Fibroblast of skin of abdomen (primary cell): Measurements from ENCODE around the gene CT47C1. TPM values are rescaled to one million over a fixed set of nuclear protein-coding genes. Genes with fewer than 3 reads are reported as not detected.
"Not testable (repeated sequence)": the region's sequence is repeated elsewhere in the genome, so short reads cannot be mapped to it uniquely, and the experiment has no call there.

ENCODE experiments used
- DNase-seq: peaks from one replicate; pipeline ENCODE4 v3.0.0-alpha.2; 2013
- polyA plus RNA-seq, 2 experiments: library from polyadenylated mRNA; unstranded; fragments of 120-200 nt; gene quantifications; one replicate each; pipeline ENCODE4 v1.2.1, GENCODE V29; 2013; ENCODE audit not compliant: insufficient read length in 2 of 2

CT47C1 gene
- polyA plus RNA-seq (2013, experiment 1 of 2; ENCODE audit: insufficient read length) = not detected
- polyA plus RNA-seq (2013, experiment 2 of 2; ENCODE audit: insufficient read length) = not detected

DNA sequence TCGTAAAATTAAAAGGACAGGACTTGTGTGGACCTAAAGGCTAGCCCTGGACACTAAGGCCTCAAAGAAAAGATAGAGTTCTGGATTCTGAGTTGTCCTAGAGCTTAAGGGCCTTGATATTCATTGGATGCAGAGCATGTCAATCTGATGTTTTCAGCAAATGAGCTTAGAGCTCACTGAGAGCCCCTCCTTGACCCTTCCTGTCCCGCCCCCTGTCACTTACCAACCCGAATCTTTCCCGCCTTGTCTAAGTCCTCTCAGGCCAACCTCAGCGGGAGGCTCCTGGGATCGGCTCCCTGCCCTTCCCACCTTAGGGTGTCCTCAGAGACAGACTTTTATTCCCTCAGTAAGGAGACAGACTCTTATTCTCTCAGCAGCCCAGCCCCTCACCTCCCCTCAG lies at the start of gene CT47C1:
Gene CT47C1 (plus strand): TSS at position 250 of the 400 bp plus-strand sequence. CDS start 233 bp downstream, outside the sequence.
- no peak for DNase-seq

DNA sequence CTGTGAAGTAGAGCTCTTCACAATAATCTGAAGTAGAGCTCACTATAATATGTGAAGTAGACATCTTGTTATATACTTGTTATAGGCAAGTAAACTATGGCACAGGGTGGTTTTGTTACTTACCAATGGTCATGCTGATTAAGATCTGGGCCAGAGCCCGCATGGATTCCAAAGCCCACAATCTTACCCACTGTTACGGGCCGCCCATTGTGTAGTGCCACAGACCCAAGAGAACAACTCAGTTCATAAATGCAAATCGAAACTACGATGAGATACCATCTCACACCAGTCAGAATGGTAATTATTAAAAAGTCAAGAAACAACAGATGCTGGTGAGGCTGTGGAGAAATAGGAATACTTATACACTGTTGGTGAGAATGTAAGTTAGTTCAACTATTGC lies 46.9 kb upstream of the CT47C1 start:
- no peak for DNase-seq

DNA sequence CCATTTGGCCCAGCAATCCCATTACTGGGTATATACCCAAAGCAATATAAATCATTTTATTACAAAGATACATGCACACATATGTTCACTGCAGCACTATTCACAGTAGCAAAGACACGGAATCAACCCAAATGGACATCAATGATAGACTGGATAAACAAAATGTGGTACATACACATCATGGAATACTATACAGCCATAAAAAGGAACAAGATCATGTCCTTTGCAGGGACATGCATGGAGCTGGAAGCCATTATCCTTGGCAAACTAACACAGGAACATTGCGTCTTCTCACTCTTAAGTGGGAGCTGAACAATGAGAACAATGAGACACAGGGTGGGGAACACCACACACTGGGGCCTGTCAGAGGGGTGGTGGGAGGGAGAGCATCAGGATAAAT lies 46.4 kb upstream of the CT47C1 start:
- DNase-seq = not testable (repeated sequence)

DNA sequence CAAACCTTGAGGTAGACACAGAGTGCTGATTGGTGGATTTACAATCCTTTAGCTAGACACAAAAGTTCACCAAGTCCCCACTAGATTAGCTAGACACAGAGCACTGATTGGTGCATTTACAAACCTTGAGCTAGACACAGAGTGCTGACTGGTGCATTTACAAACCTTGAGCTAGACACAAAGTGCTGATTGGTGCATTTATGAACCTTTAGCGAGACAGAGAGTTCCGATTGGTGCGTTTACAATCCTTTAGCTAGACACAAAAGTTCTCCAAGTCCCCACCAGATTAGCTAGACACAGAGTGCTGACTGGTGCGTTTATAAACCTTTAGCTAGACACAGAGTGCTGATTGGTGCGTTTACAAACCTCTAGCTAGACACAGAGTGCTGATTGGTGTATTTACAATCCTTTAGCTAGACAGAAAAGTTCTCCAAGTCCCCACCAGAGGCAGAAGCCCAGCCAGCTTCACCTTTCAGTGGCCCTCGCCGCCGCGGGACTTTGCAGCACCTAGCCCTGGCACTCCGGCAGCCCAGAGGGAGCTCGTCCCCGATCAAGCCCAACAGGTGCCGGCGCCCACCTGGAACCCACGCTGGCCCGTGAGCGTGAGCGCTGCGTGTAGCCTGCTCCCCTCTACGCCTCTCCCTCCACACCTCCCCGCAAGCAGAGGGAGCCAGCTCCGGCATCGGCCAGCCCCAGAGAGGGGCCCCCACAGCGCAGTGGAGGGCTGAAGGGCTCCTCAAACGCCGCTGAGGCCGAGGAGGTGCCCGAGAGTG lies 44.6 kb upstream of the CT47C1 start:
- not testable (repeated sequence) for DNase-seq

DNA sequence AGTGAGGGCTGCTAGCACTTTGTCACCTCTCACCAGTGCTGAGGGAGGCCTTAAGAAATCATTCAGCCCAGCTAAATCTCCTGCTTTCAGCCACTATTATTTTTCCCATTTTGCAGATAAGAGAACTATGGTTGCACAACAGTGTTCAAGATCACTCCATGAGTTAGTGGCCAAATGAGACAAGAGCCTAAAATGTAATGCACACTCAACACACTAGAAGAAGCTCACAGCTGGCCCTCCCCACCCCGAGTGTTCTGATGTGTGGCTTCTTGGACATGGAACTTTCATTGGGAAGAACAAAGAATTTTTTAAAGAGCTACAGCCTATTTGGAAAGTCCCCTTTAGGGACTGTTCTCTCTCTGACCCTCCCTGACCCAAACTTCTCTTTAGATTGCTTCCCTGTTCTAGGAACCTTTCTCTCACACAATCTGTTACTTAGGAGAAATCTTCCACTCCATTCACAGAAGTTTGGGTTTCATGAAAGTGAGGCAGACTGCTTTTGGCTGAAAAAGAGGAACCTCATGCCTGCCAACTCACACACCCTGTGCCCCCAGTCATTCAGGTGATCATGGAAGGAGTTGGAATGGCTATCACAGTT lies 44.0 kb upstream of the CT47C1 start:
- DNase-seq = no peak

DNA sequence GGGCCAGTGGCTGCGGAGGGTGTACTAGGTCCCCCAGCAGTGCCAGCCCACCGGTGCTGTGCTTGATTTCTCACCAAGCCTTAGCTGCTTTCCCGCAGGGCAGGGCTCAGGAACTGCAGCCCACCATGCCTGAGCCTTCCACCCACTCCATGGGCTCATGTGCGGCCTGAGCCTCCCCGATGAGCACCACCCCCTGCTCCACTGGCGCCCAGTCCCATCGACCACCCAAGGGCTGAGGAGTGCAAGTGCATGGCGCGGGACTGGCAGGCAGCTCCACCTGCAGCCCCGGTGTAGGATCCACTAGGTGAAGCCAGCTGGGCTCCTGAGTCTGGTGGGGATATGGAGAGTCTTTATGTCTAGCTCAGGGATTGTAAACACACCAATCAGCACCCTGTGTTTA lies 43.1 kb upstream of the CT47C1 start:
- DNase-seq = not testable (repeated sequence)

DNA sequence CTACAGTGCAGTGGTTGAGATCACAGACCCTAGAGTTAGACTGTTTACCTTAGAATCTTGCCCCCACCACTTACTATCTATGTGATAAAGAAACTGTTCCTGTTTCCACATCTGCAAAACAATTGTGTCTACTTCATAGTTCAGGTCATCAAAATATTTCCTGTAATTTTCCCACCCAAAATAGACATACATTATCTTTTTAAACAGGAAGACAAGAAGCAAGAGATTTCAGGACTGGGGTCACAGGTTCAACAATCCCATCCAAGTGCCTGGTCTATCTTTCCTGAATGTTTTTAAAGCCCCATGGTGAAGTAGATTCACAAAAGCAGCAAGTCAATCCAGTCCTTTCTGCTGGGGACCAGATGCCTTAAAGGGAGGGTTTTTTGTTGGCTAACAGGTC lies 41.8 kb upstream of the CT47C1 start:
- DNase-seq = no peak

DNA sequence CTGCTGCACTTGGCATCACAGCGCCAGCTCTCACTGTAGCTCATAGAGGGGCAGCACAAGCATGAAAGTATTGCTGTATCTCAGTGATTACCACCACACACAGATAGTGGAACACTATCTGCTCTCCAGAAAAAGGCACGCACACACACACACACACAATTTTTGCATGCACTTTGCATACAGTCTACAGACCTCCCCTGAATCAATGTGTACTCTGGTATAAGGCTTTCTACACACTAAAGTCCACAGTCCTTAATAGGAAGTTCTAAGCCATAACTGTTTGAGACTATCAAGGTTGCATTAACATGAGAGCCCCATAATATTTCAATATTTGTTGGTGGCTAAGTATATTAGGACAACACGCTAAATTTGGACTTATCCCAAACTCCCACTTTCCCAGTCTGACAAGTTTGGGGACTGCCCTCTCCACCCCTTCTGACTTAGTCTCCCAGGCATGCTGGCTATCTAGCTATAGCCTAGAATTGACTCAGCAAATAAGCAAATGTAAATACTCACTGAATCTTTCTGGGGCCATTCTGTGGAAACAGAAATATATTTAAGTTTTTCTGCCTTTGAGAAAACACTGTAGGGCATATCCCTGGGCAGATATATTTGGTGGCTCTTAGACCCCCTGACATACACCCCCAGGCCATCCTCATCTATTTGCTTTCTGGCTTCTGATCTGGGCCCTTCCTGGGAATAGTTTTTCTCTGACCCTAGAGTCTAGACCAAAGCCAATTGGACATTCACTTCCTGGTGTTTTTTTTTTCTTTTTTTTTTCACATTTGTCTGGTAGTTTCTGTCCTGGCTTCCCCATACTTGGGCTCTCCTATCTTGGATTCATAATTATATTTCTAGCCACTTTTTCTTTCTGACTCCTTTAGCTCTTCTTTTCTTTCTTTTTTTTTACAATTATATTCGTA lies 36.4 kb upstream of the CT47C1 start:
- DNase-seq = no peak

DNA sequence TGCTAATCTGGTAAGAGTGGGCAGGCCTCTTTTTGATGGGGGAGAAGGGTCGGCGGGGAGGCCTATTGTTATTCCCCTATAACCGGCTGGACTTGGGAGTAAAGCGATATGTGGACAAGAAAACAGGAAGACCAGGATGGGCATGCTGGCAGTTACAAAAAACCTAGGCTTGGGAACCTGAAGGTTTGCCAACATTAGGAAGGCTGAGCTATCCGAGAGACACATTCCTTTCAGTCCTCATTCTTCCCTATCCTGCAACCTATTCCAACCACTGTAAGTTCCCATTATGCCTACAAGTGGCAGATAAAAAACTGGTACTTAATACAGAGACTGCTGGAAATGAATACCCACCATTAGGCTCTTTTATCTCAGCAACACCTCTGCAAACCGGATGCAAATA lies 32.4 kb upstream of the CT47C1 start:
- no peak for DNase-seq

DNA sequence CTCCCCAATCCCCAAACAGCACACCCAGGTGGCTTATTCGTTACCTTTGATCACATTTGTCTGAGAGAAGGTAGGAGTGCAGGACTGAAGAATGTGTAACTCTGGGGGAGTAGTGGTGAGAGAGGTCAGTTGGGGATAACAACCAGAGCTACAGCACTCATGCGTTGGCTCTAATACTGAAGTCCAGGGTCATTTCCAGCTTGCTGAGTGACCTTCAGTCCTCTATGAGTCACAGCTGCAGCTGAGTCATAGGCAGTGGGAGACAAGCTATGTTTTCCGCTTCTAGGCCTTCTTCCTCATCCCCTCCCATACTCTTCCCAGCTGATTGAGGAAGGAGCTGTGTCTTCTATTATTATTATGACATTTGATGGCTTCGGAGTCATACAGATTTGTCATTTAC lies 31.6 kb upstream of the CT47C1 start:
- peak; percentile 48 for DNase-seq

DNA sequence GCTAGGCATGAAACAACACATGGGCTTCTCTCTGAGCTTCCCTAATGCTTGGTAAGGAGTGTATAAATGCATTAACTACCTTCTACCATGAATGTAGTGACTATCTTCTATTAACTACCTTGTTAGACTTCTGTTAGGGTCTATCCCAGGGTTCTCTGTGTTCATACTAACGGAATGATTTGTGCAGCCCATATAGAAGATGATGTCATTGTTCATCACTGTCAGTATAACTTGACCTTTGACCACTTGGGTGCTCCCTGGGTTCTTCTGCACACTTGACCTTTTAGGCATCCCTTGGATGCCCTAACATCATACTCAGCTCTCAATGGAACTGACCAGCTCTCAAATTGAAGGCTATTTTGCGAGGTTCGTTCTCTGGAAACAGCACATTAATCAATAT lies 30.8 kb upstream of the CT47C1 start:
- no peak for DNase-seq

DNA sequence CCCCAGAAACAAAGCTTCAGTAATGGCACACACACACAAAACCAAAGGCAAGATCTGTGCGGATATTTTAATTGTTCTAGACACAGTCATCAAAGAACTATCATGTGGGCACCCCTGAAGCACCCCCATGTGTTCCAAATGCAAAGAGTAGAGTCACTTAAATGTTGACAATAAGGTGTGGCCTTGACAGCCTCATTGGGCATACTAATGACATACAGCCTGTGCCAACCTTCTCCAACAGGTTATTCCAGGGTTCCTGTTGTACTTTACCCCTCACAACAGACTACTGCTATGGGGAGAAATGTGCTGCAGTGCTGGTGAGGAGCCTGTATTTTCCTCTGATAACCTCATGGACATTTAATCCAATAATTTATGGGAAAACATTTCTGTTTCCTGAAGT lies 29.8 kb upstream of the CT47C1 start:
- no peak for DNase-seq

DNA sequence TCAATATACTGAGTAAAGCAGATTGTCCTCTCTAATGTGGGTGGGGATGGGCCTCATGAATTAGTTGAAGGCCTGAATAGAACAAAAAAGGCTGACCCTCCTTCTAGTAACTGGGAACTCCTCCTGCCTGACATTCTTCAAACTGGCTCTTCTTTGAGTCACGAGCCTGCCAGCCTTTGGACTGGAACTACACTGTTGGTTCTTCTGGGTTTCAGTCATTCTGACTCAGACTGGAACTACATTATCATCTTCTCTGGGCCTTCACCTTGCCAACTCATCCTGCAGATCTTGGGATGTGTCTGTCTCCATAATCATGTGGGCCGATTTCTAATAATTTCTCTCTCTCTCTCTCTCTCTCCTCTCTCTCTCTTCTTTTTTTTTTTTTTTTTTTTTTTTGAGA lies 26.9 kb upstream of the CT47C1 start:
- DNase-seq = no peak

DNA sequence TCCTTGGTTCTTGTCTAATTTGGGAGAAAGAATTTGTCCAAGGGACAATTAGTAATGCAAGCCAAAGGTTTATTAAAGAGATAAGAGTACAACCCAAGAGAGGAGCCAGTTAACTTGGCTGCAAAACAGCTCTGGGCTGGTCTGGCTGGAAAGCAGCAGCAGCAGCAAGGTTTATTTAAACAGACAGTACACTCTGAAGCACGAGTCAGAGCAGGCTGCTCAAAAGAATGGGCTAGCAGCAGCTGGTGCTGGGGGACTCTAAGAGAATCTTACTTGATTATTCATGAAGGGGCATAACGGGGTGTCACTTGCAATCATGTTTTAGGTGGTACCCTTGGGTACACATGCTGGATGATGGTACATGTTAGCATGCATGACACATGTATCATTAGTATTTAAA lies 17.1 kb upstream of the CT47C1 start:
- DNase-seq = no peak

DNA sequence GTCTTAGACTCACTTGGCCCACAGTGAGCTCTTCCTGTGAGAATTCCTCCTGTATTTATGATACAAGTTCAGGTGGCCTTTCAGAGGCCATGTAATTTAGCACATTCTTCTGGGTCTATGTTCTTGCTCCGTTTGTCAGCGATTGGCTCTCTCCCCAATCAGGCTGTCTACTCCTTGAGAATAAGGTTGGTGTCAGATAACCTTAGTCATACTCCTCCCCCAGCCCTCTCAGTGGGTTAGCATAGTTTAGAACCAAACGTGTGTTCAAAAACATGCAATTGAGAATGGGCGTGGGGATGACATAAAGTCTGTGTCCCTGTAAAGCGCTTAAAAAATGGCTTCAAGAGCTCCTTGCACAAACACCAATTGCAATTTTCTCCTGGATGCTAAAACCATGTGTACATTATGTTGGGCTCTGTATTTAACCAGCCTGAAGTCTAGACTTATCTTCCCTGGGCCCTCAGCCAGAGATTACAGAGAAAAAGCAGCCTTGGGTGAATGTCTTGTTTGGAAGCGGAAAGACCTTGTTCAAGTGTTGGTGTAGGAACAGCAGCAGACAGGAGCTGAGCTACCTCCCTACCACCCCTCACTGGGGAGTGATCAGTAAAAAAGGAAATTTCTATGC lies 9.9 kb upstream of the CT47C1 start:
- DNase-seq = peak; percentile 18

DNA sequence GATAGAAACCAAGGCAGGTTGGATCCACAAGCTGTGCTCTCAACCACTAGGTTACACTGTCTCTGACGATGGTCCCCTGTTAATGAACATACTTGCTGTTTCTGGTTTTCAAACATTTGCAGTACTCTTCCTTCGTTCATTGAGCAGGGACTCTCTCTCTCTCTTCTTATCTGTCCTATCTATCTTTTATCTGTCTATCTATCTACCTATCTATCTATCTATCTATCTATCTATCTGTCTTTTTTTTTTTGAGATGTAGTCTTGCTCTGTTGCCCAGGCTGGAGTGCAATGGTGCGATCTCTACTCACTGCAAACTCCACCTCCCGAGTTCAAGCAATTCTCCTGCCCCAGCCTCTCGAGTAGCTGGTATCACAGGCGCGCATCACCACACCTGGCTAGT lies 9.4 kb upstream of the CT47C1 start:
- DNase-seq = no peak

DNA sequence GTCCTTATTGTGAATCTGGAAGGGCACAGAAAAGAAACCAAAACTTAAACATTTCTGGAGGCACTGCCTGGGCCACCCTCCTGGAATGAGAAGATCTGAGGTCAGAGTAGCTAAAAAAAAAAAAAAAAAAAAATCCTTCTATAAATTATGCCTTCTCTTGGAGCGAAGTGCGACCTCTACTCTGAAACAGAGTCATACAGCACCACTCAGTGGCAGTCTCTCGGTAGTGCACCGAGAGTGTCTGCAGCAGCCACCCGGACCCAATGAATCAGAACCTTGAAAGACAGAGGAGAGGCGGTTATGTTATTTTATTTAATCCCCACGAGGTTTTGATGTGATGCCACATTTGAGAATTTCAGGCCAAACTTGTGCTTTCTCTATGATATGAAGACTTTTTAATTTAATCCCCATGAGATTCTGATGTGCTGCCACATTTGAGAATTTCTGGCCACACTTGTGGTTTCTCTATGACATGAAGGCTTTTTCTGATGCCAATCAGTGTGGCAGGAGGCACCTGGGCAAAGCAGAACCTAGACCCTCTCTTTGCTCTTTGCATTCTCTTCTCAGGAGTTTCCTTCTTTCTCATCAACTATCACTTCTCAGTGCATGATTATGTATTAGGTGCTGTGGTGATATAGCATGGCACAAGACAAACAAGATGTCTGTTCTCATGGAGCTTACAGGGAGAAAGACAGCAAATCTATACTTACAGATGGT lies 5.6 kb upstream of the CT47C1 start:
- peak; percentile 34 for DNase-seq

DNA sequence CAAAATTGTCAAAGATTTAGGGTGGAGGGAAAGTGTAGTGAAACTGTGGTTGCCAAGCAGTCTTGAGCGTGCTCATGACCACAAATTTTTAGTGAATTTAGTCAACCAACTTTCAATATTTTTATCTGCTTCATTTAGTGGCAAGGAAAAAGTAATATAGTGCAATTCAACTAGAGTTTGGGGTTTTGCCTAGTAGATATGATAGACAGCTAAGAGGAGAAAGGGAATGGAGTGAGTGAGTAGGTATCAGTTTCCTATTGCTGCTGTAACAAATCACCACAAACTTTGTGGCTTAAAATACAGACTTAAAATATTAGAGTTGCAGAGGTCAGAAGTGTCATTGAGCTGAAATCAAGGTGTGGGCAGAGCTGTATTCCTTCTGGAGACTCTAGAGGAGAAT lies 3.7 kb upstream of the CT47C1 start:
- no peak for DNase-seq

DNA sequence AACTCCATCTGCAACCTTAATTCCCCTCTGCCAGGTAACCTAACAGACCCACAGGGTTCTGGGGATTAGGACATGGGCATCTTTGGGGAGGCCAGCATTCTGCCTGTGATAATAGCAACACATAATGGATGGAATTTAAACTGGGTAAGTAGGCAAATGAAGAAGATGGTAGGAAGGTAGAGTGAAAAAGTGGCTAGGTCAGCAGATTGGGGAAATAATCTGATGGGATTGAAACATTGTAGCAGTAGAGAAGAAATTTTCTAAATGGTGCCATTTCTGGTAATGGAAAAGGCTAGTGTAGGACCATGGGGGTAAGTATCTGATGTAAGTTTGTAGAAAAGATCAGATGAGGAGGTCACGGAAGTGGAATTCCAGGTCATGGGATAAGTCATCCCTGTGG lies 3.0 kb upstream of the CT47C1 start:
- no peak for DNase-seq

DNA sequence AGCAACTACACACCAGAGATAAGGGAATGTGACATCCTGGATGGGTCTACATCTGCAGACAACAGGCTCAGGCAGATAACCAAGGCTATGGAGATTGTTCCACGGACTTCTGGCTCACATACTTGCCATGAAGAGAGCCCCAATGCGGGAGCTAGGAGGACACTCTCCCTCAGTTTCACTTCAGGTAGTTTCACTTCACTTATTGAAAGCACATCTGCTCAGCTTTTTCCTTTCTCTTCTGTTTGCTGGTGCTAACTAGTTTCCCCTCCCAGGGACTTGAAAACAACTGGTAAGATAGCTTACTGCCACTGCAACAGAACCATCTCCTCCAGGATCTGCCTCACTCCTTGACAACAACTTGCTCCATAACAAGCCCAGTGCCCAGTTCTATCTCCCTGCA lies 1.4 kb upstream of the CT47C1 start:
- no peak for DNase-seq

DNA sequence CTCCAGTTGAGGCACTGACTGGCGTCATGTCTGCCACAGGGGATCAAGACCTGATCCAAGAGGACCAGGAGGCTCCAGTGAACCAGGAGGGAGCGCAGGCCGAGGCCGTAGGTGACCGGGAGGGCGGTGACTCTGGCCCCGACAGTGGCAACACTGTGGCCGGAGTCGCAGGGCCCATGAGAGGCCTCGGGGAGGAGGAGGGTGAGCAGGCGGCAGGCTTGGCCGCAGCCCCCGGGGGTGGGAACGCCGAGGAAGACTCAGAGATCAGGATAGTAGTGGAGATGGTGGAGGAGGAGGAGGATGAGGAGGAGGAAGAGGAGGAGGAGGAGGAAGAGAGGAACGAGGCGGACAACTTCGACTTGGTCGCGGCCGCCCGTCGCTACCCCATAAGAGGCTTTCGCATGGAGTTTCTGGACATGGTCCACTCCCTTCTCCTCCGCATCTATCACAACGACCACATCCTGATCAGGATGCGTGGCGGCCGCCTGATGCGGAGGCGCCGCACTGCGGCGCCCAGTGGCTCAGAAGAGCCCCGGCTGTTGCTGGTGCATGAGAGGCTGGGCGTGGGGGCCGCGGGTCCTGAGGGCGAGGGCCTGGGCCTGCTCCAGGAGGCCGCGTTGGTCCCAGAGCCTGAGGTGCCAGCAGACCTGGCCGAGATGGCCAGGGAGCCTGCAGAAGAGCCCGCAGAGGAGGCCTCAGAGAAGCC lies 560 bp downstream of the CT47C1 start:
- DNase-seq = no peak
